K562 (cell line): ENCODE data around the gene DYNLT5. TPM values are rescaled to one million over a fixed set of nuclear protein-coding genes. Genes with fewer than 3 reads are reported as not detected.

Experiments
- COPS2 ChIP-seq: fragments of 450-650 bp; conservative IDR thresholded peaks from 2 replicates; pipeline ENCODE4 v1.6.1; 2016; ENCODE audit warnings: mild to moderate bottlenecking, moderate library complexity
- SMARCC2 ChIP-seq: fragments of 450-650 bp; IDR thresholded peaks from 2 replicates; pipeline ENCODE4 v1.6.1; 2017; ENCODE audit warnings: antibody characterized with exemption, moderate library complexity, mild to moderate bottlenecking, low read depth
- ZNF75A ChIP-seq: fragments of 450-650 bp; formaldehyde crosslinking; IDR thresholded peaks from 2 replicates; pipeline ENCODE4 v1.4.0; 2020; ENCODE audit warnings: mild to moderate bottlenecking
- polyA plus RNA-seq, 8 experiments: library from polyadenylated mRNA; depleted of rRNA in 4 of 8; stranded (reverse) in 5 of 8; unstranded in 3 of 8; fragments of >200 nt; fragmentation: Nextera tagmentation in 2 of 8; fragmentation: Illumina TruSeq in 1 of 8; extraction: Ambion mirVana in 2 of 8; extraction: Trizol in 1 of 8; gene quantifications; 2 replicates each; pipeline versions ENCODE4 v1.2.1 to v1.2.3, GENCODE V29; 2011 to 2014; ENCODE audit warnings: inconsistent platforms in 1 of 8, missing spikeins in 1 of 8
- total RNA-seq, 7 experiments: library from RNA; depleted of rRNA in 6 of 7; stranded (reverse); fragments of >200 nt in 6 of 7; fragmentation: Illumina TruSeq in 2 of 7; extraction: Trizol in 2 of 7; gene quantifications; 2 replicates each; pipeline versions ENCODE4 v1.2.1 to v1.2.3, GENCODE V29; 2011 to 2021; ENCODE audit warnings: low replicate concordance in 1 of 7
- TF ChIP-seq, protein P1 (sequence below): fragments of 250-450 bp; sonication (Bioruptor Pico); IDR thresholded peaks from 2 replicates; pipeline ENCODE4 v1.5.0; 2020; ENCODE audit warnings: mild to moderate bottlenecking, borderline replicate concordance
- TF ChIP-seq, protein P2 (sequence below): fragments of 200-800 bp; sonication (Bioruptor generic); IDR thresholded peaks from 2 replicates; pipeline ENCODE4 v1.6.1; 2016; ENCODE audit warnings: missing genetic modification characterization, missing compliant biosample characterization
- TF ChIP-seq, protein P3 (sequence below): sonication (generic); formaldehyde crosslinking; IDR thresholded peaks from 2 replicates; pipeline ENCODE4 v1.5.0; 2020; ENCODE audit warnings: missing genetic modification reagents
- TF ChIP-seq, protein P4 (sequence below): sonication (generic); formaldehyde crosslinking; IDR thresholded peaks from 2 replicates; pipeline ENCODE4 v1.8.0; 2022; ENCODE audit warnings: mild to moderate bottlenecking, missing genetic modification reagents
- TF ChIP-seq, protein P5 (sequence below): fragments of 250-450 bp; sonication (Bioruptor Pico); IDR thresholded peaks from 2 replicates; pipeline ENCODE4 v1.4.0; 2020

DYNLT5 gene
- total and polyA plus RNA-seq, 9 of the 15 experiments (the other 6 are each of a cell fraction or from before 2014, with no cell fraction given) = not detected

DNA sequence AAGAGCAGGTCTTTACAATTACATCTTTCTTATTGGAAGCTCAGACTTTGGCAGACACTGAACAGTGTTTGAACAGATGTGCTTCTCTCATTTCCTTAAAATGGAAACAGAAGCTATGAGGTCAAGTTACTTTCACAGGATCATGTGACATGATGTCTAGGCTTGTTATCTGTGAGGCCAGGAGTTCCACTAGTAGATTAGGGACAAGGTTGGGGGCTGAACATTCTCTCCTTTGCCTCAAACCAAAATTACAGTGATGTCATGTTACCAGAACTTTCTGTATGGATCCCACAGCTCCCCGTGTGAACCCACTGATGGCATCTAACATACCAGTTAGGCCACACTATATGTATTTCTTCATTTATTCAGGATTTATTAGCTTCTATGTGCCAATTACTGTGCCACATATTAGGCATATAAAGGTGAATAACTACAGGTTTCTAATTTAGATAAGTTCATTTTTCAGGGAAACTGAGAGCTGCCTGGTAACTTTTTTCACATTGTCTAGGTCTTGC lies 6.0 kb downstream of the DYNLT5 start (continued):
- TF ChIP-seq, protein P1, sequence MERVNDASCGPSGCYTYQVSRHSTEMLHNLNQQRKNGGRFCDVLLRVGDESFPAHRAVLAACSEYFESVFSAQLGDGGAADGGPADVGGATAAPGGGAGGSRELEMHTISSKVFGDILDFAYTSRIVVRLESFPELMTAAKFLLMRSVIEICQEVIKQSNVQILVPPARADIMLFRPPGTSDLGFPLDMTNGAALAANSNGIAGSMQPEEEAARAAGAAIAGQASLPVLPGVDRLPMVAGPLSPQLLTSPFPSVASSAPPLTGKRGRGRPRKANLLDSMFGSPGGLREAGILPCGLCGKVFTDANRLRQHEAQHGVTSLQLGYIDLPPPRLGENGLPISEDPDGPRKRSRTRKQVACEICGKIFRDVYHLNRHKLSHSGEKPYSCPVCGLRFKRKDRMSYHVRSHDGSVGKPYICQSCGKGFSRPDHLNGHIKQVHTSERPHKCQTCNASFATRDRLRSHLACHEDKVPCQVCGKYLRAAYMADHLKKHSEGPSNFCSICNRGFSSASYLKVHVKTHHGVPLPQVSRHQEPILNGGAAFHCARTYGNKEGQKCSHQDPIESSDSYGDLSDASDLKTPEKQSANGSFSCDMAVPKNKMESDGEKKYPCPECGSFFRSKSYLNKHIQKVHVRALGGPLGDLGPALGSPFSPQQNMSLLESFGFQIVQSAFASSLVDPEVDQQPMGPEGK (CRISPR knock-in tag) = no peak
- TF ChIP-seq, protein P2, sequence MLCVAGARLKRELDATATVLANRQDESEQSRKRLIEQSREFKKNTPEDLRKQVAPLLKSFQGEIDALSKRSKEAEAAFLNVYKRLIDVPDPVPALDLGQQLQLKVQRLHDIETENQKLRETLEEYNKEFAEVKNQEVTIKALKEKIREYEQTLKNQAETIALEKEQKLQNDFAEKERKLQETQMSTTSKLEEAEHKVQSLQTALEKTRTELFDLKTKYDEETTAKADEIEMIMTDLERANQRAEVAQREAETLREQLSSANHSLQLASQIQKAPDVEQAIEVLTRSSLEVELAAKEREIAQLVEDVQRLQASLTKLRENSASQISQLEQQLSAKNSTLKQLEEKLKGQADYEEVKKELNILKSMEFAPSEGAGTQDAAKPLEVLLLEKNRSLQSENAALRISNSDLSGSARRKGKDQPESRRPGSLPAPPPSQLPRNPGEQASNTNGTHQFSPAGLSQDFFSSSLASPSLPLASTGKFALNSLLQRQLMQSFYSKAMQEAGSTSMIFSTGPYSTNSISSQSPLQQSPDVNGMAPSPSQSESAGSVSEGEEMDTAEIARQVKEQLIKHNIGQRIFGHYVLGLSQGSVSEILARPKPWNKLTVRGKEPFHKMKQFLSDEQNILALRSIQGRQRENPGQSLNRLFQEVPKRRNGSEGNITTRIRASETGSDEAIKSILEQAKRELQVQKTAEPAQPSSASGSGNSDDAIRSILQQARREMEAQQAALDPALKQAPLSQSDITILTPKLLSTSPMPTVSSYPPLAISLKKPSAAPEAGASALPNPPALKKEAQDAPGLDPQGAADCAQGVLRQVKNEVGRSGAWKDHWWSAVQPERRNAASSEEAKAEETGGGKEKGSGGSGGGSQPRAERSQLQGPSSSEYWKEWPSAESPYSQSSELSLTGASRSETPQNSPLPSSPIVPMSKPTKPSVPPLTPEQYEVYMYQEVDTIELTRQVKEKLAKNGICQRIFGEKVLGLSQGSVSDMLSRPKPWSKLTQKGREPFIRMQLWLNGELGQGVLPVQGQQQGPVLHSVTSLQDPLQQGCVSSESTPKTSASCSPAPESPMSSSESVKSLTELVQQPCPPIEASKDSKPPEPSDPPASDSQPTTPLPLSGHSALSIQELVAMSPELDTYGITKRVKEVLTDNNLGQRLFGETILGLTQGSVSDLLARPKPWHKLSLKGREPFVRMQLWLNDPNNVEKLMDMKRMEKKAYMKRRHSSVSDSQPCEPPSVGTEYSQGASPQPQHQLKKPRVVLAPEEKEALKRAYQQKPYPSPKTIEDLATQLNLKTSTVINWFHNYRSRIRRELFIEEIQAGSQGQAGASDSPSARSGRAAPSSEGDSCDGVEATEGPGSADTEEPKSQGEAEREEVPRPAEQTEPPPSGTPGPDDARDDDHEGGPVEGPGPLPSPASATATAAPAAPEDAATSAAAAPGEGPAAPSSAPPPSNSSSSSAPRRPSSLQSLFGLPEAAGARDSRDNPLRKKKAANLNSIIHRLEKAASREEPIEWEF (CRISPR knock-in tag) = 0 out of 2 replicates have a peak, but pooled peaks have one; percentile 35
- TF ChIP-seq ZNF75A = no peak
- TF ChIP-seq, protein P3, sequence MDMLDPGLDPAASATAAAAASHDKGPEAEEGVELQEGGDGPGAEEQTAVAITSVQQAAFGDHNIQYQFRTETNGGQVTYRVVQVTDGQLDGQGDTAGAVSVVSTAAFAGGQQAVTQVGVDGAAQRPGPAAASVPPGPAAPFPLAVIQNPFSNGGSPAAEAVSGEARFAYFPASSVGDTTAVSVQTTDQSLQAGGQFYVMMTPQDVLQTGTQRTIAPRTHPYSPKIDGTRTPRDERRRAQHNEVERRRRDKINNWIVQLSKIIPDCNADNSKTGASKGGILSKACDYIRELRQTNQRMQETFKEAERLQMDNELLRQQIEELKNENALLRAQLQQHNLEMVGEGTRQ (CRISPR knock-in tag) = peak; percentile 85
- TF ChIP-seq, protein P4, sequence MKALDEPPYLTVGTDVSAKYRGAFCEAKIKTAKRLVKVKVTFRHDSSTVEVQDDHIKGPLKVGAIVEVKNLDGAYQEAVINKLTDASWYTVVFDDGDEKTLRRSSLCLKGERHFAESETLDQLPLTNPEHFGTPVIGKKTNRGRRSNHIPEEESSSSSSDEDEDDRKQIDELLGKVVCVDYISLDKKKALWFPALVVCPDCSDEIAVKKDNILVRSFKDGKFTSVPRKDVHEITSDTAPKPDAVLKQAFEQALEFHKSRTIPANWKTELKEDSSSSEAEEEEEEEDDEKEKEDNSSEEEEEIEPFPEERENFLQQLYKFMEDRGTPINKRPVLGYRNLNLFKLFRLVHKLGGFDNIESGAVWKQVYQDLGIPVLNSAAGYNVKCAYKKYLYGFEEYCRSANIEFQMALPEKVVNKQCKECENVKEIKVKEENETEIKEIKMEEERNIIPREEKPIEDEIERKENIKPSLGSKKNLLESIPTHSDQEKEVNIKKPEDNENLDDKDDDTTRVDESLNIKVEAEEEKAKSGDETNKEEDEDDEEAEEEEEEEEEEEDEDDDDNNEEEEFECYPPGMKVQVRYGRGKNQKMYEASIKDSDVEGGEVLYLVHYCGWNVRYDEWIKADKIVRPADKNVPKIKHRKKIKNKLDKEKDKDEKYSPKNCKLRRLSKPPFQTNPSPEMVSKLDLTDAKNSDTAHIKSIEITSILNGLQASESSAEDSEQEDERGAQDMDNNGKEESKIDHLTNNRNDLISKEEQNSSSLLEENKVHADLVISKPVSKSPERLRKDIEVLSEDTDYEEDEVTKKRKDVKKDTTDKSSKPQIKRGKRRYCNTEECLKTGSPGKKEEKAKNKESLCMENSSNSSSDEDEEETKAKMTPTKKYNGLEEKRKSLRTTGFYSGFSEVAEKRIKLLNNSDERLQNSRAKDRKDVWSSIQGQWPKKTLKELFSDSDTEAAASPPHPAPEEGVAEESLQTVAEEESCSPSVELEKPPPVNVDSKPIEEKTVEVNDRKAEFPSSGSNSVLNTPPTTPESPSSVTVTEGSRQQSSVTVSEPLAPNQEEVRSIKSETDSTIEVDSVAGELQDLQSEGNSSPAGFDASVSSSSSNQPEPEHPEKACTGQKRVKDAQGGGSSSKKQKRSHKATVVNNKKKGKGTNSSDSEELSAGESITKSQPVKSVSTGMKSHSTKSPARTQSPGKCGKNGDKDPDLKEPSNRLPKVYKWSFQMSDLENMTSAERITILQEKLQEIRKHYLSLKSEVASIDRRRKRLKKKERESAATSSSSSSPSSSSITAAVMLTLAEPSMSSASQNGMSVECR (CRISPR knock-in tag) = no peak
- TF ChIP-seq COPS2 = no peak
- TF ChIP-seq SMARCC2 = peak; percentile 80
- TF ChIP-seq, protein P5, sequence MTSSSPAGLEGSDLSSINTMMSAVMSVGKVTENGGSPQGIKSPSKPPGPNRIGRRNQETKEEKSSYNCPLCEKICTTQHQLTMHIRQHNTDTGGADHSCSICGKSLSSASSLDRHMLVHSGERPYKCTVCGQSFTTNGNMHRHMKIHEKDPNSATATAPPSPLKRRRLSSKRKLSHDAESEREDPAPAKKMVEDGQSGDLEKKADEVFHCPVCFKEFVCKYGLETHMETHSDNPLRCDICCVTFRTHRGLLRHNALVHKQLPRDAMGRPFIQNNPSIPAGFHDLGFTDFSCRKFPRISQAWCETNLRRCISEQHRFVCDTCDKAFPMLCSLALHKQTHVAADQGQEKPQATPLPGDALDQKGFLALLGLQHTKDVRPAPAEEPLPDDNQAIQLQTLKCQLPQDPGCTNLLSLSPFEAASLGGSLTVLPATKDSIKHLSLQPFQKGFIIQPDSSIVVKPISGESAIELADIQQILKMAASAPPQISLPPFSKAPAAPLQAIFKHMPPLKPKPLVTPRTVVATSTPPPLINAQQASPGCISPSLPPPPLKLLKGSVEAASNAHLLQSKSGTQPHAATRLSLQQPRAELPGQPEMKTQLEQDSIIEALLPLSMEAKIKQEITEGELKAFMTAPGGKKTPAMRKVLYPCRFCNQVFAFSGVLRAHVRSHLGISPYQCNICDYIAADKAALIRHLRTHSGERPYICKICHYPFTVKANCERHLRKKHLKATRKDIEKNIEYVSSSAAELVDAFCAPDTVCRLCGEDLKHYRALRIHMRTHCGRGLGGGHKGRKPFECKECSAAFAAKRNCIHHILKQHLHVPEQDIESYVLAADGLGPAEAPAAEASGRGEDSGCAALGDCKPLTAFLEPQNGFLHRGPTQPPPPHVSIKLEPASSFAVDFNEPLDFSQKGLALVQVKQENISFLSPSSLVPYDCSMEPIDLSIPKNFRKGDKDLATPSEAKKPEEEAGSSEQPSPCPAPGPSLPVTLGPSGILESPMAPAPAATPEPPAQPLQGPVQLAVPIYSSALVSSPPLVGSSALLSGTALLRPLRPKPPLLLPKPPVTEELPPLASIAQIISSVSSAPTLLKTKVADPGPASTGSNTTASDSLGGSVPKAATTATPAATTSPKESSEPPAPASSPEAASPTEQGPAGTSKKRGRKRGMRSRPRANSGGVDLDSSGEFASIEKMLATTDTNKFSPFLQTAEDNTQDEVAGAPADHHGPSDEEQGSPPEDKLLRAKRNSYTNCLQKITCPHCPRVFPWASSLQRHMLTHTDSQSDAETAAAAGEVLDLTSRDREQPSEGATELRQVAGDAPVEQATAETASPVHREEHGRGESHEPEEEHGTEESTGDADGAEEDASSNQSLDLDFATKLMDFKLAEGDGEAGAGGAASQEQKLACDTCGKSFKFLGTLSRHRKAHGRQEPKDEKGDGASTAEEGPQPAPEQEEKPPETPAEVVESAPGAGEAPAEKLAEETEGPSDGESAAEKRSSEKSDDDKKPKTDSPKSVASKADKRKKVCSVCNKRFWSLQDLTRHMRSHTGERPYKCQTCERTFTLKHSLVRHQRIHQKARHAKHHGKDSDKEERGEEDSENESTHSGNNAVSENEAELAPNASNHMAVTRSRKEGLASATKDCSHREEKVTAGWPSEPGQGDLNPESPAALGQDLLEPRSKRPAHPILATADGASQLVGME (CRISPR knock-in tag) = no peak
